ENCODE results near the gene C4orf46.
"Not testable (repeated sequence)": the region's sequence is repeated elsewhere in the genome, so short reads cannot be mapped to it uniquely, and the experiment has no call there.

Gene C4orf46

DNA sequence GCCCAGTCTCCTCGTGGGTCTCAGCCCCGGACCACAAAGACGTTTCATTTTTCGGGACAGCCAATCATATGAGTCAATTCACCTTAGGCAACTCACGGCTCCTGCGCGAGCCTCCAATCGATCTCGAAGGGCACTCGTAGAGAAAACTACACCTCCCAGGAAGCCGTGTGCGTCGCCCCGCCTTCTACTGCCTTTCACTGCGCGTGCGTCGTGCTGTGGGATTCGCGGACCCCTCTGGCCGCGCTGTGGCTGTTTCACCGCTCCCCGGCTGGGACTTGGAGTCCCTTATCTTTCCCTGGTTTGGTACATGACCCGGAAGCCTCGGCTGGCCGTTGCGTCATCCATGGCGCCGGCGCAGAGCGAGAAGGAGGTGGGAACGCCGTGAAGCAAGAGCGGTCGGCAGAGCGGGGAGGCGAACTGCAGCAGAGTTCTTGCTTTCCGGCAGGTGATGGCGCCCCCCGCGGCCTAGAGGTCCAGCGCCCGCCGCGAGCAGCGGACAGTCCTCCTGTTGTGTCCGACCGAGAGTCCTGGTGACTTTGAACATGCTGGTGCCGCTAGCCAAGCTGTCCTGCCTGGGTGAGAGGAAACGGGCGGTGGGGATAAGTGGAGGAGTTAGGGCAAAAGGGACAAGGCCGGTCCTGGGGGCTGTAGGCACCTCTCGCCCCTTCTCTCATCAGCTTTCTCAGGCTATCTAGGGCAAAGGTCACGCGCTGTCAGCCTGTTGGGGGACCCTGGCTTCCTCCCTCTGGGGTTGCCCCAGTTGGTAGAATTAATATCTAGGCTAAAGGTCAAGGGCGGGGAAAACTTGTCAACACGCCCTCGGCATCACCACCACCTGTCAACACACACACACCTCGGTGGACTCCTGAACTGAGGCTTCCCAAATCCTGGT lies 474 bp upstream of the C4orf46 start, which contains the start of gene ETFDH:
TSS of gene ETFDH (plus strand) at position 382 of the 892 bp plus-strand sequence. CDS start at position 543, 161 bp downstream.
- Histone ChIP-seq H3K27me3 (ENCODE audit: control insufficient read depth, insufficient read depth, low read length) (no peaks in the 10 kb centered on the region), H3K9ac (ENCODE audit: low read length) (peak within 1 kb of the TSS; percentile 80), H3K9me3 (ENCODE audit: control insufficient read depth, insufficient read depth, low read depth, low read length) (no peaks in the 10 kb centered on the region), H3K4me1 (ENCODE audit: control insufficient read depth, insufficient read depth, low read length) (peaks cover 6% of the 10 kb centered on the region; the same call in 1 of the 2 replicates), H3K36me3 (ENCODE audit: control insufficient read depth, insufficient read depth, low read length) (peaks cover 7% of the 10 kb centered on the region; the same call in 1 of the 2 replicates), H3K4me3 (ENCODE audit: low read depth, low read length) (peak within 1 kb of the TSS; percentile 85), H3K27ac (ENCODE audit: low read depth, low read length) (peak within 1 kb of the TSS; percentile 29; the same call in 1 of the 2 replicates)

DNA sequence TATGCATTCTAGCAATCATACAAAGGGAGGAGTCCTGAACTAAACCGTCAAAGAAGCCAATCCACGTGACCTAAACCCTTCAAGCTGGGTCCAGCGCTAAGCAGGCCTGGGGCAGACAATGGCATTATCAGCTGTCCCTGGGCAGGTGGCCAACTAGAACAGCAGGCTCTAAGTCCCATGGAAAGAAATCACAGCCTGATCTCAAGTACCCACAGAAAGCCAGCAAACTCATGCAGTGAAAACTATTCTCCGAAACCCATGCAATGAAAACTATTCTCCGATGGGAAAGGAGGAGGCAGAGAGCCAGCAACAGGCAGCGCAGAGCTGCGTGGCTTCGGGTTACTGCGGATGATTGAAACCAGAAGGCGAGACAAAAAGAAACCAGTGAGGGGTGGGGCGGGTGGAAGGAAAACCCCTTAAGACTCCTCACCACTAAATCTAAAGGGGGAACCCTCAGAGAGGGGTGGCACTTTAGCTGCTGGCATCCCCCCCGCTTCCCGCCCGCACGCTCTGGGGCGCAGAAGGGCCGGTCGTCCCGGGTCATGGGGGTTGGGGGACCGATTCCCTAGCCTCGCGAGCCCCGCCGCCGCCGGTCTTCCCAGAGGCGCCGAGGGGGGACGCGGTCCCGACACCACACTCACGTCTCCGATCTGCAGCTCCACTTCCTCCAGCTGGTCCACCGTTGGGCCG lies 567 bp downstream of the C4orf46 start:
- peak overlapping the region; percentile 85 for H3K4me3 ChIP-seq (ENCODE audit: low read depth, low read length)
- H3K27me3 ChIP-seq (ENCODE audit: control insufficient read depth, insufficient read depth, low read length): no peaks in the 10 kb centered on the region
- H3K27ac ChIP-seq (ENCODE audit: low read depth, low read length): peak overlapping the region; percentile 29; the same call in 1 of the 2 replicates
- peaks cover 6% of the 10 kb centered on the region; the same call in 1 of the 2 replicates for H3K4me1 ChIP-seq (ENCODE audit: control insufficient read depth, insufficient read depth, low read length)
- peaks cover 8% of the 10 kb centered on the region; the same call in 1 of the 2 replicates for H3K36me3 ChIP-seq (ENCODE audit: control insufficient read depth, insufficient read depth, low read length)
- no peaks in the 10 kb centered on the region for H3K9me3 ChIP-seq (ENCODE audit: control insufficient read depth, insufficient read depth, low read depth, low read length)
- peak overlapping the region; percentile 80 for H3K9ac ChIP-seq (ENCODE audit: low read length)

DNA sequence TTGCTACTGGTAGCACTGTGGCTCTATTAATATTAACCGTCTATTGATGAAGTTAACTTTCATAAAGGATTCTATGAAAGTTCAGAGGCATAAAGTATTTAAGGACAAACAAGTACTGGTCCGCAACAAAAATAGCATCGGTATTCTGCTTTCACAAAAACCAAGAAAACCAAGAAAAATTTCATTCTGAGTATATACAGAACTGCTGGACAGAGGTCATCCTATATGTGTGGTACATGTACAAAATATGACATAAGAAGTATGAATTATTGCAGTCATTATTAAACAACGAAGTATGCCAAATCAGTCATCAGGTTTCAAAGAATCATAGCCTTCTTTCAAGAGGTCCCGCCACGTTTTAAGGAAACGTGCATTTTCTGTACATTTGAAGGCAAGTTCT lies 2.4 kb downstream of the C4orf46 start:
- 0 out of 2 replicates have a peak, but pooled peaks cover 4% of the 10 kb centered on the region for H3K9me3 ChIP-seq (ENCODE audit: control insufficient read depth, insufficient read depth, low read depth, low read length)
- no peak overlapping the region for H3K4me3 ChIP-seq (ENCODE audit: low read depth, low read length)
- peaks cover 6% of the 10 kb centered on the region; the same call in 1 of the 2 replicates for H3K4me1 ChIP-seq (ENCODE audit: control insufficient read depth, insufficient read depth, low read length)
- H3K36me3 ChIP-seq (ENCODE audit: control insufficient read depth, insufficient read depth, low read length): peaks cover 14% of the 10 kb centered on the region
- H3K27me3 ChIP-seq (ENCODE audit: control insufficient read depth, insufficient read depth, low read length): no peaks in the 10 kb centered on the region
- no peak overlapping the region for H3K27ac ChIP-seq (ENCODE audit: low read depth, low read length)
- no peak overlapping the region for H3K9ac ChIP-seq (ENCODE audit: low read length)

DNA sequence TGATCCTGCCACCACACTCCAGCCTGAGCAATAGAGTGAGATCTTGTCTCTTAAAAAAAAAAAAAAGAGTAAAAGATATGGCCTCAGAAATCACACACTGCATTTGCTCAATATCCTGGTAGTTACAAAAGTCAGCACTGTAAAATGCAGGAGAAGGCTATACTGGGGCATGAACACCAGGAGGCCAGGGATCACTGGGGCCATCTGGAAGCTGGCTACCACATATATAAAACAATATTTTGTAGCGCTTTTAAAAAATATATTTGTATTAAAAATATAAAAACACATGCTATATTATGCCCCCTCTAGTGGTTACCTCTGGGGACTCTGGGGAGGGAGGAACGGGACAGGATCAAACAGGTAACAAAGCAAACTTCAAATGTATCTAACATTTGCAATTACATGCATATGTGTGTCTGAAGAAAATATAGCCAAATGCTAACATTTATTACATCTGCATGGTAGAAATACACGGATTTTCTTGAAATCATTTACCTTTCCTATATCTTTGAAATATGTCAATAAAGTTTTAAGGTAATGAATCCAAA lies 4.0 kb downstream of the C4orf46 start:
- Histone ChIP-seq H3K9me3 (ENCODE audit: control insufficient read depth, insufficient read depth, low read depth, low read length) (0 out of 2 replicates have a peak, but pooled peaks cover 4% of the 10 kb centered on the region), H3K36me3 (ENCODE audit: control insufficient read depth, insufficient read depth, low read length) (peaks cover 14% of the 10 kb centered on the region), H3K4me1 (ENCODE audit: control insufficient read depth, insufficient read depth, low read length) (peaks cover 6% of the 10 kb centered on the region; the same call in 1 of the 2 replicates), H3K9ac (ENCODE audit: low read length) (no peak overlapping the region), H3K4me3 (ENCODE audit: low read depth, low read length) (no peak overlapping the region), H3K27ac (ENCODE audit: low read depth, low read length) (no peak overlapping the region), H3K27me3 (ENCODE audit: control insufficient read depth, insufficient read depth, low read length) (no peaks in the 10 kb centered on the region)

DNA sequence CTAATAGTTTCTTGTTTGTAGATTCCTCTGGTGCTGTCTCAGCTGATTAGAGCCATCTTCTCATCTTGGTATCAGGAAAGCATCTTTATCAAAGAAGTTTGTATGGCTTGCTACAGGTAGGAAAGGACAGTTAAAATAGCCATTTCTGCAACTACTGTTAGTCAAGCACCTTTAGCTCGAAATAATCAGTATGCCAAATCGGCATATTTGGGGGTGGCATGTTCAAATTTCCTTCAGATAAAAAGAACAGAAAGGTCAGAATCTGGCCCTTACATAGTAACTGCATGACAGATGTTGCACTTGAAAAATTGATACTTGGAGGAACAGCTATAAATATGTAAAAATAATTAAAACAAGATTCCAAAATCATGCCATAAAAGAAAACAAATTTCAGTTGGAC lies 4.8 kb downstream of the C4orf46 start:
- Histone ChIP-seq H3K9me3 (ENCODE audit: control insufficient read depth, insufficient read depth, low read depth, low read length) (0 out of 2 replicates have a peak, but pooled peaks cover 4% of the 10 kb centered on the region), H3K36me3 (ENCODE audit: control insufficient read depth, insufficient read depth, low read length) (peaks cover 14% of the 10 kb centered on the region), H3K9ac (ENCODE audit: low read length) (no peak overlapping the region), H3K27me3 (ENCODE audit: control insufficient read depth, insufficient read depth, low read length) (no peaks in the 10 kb centered on the region), H3K4me1 (ENCODE audit: control insufficient read depth, insufficient read depth, low read length) (peaks cover 6% of the 10 kb centered on the region; the same call in 1 of the 2 replicates), H3K27ac (ENCODE audit: low read depth, low read length) (no peak overlapping the region), H3K4me3 (ENCODE audit: low read depth, low read length) (no peak overlapping the region)

DNA sequence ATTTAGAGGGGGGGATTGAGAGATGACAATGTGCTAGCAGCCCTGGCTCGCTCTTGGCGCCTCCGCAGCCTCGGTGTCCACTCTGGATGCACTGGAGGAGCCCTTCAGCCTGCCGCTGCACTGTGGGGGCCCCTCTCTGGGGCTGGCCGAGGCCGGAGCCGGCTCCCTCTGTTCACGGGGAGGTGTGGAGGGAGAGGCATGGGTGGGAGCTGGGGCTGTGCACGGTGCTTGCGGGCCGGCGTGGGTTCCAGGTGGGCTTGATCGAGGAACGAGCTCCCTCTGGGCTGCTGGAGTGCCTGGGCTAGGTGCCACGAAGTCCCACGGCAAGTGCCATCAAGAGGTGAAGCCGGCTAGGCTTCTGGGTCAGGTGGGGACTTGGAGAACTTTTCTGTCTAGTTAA lies 6.9 kb downstream of the C4orf46 start:
- Histone ChIP-seq H3K4me3 (ENCODE audit: low read depth, low read length) (no peak overlapping the region), H3K27ac (ENCODE audit: low read depth, low read length) (no peak overlapping the region), H3K9me3 (ENCODE audit: control insufficient read depth, insufficient read depth, low read depth, low read length) (0 out of 2 replicates have a peak, but pooled peaks cover 4% of the 10 kb centered on the region), H3K4me1 (ENCODE audit: control insufficient read depth, insufficient read depth, low read length) (no peaks in the 10 kb centered on the region), H3K27me3 (ENCODE audit: control insufficient read depth, insufficient read depth, low read length) (no peaks in the 10 kb centered on the region), H3K36me3 (ENCODE audit: control insufficient read depth, insufficient read depth, low read length) (peaks cover 14% of the 10 kb centered on the region), H3K9ac (ENCODE audit: low read length) (no peak overlapping the region)

DNA sequence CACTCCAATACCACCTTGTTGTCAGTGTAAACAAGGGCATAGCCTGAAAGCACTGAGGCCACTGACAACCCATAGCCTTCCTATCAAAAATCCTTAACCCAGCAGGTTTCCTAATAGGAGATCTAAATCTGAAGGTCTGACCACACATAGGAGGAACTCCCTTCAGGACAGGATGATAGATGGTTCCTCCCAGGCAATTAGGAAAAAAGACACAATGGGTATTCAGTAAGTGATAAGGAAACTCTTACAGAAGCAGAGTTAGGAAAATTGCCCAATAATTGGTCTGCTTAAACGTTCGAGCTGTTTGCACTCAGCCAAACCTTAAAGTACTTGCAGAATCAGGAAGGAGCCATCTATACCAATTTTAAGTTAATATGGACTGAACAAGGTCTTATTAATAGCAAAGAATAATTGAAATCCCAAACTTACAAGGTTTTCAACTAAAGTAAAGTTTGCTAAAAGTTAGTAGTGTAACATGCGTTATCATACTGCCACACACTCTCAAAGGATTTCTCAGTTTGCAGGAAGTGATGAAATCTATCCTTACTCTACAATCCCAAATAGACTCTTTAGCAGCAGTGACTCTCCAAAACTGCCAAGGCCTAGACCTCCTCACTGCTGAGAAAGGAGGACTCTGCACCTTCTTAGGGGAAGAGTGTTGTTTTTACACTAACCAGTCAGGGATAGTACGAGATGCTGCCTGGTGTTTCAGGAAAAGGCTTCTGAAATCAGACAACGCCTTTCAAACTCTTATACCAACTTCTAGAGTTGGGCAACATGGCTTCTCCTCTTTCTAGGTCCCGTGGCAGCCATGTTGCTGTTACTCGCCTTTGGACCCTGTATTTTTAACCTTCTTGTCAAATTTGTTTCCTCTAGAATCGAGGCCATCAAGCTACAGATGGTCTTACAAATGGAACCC lies 7.7 kb downstream of the C4orf46 start:
- not testable (repeated sequence) for H3K4me1 ChIP-seq (ENCODE audit: control insufficient read depth, insufficient read depth, low read length); H3K27me3 ChIP-seq (ENCODE audit: control insufficient read depth, insufficient read depth, low read length); H3K27ac ChIP-seq (ENCODE audit: low read depth, low read length); H3K9ac ChIP-seq (ENCODE audit: low read length); H3K36me3 ChIP-seq (ENCODE audit: control insufficient read depth, insufficient read depth, low read length); H3K9me3 ChIP-seq (ENCODE audit: control insufficient read depth, insufficient read depth, low read depth, low read length); H3K4me3 ChIP-seq (ENCODE audit: low read depth, low read length)

DNA sequence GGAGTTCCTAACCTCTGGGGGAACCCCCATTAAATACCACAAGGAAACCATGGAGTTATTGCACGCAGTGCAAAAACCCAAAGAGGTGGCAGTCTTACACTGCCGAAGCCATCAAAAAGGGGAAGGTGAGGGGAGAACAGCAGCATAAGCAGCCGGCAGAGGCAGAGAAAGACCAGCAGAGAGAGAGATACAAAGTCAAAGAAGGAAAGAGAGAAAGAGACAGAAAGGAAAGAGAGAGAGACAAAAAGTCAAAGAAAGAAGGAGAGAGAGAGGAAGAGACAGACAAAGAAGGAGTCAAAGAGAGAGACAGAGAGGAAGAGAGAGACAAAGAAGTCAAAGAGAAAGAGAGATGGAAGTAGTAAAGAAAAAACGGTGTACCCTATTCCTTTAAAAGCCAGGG lies 8.4 kb downstream of the C4orf46 start:
- H3K9ac ChIP-seq (ENCODE audit: low read length); H3K4me1 ChIP-seq (ENCODE audit: control insufficient read depth, insufficient read depth, low read length); H3K4me3 ChIP-seq (ENCODE audit: low read depth, low read length); H3K27me3 ChIP-seq (ENCODE audit: control insufficient read depth, insufficient read depth, low read length); H3K27ac ChIP-seq (ENCODE audit: low read depth, low read length); H3K36me3 ChIP-seq (ENCODE audit: control insufficient read depth, insufficient read depth, low read length); H3K9me3 ChIP-seq (ENCODE audit: control insufficient read depth, insufficient read depth, low read depth, low read length): not testable (repeated sequence)

DNA sequence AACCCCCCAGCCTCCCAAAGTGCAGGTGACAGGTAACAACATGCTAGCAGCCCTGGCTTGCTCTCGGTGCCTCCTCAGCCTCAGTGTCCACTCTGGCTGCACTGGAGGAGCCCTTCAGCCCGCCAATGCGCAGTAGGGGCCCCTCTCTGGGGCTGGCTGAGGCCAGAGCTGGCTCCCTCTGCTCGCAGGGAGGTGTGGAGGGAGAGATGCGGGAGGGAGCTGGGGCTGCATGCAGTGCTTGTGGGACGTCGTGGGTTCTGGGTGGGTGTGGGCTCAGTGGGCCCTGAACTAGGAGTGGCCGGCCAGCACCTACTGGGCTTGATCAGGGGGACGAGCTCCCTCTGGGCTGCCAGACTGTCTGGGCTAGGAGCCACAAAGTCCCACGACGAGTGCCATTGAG lies 14.4 kb downstream of the C4orf46 start:
- H3K4me3 ChIP-seq (ENCODE audit: low read depth, low read length): no peak overlapping the region
- no peak overlapping the region for H3K27ac ChIP-seq (ENCODE audit: low read depth, low read length)
- H3K9me3 ChIP-seq (ENCODE audit: control insufficient read depth, insufficient read depth, low read depth, low read length): peaks cover 3% of the 10 kb centered on the region; the same call in 1 of the 2 replicates
- H3K36me3 ChIP-seq (ENCODE audit: control insufficient read depth, insufficient read depth, low read length): no peaks in the 10 kb centered on the region
- no peaks in the 10 kb centered on the region for H3K27me3 ChIP-seq (ENCODE audit: control insufficient read depth, insufficient read depth, low read length)
- H3K4me1 ChIP-seq (ENCODE audit: control insufficient read depth, insufficient read depth, low read length): peaks cover 9% of the 10 kb centered on the region; the same call in 1 of the 2 replicates
- H3K9ac ChIP-seq (ENCODE audit: low read length): no peak overlapping the region

DNA sequence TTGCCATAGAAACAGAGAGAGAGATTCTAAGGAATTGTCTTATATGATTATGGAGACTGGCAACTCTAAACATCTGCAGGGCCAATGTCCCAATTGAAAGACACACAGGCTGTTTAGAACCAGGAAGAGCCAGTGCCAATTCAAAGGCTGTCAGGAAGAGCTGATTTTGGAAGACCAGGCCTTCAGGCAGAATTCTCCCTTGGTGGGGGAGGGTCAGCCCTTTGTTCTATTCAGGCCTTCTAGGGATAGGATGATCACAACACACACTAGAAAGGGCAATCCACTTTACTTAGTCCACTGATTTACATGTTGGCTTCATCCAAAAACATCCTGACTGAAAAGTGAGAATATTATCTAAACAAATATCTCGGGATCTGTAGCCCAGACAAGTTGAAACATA lies 15.2 kb downstream of the C4orf46 start:
- Histone ChIP-seq H3K27ac (ENCODE audit: low read depth, low read length) (no peak overlapping the region), H3K9ac (ENCODE audit: low read length) (no peak overlapping the region), H3K36me3 (ENCODE audit: control insufficient read depth, insufficient read depth, low read length) (no peaks in the 10 kb centered on the region), H3K9me3 (ENCODE audit: control insufficient read depth, insufficient read depth, low read depth, low read length) (peaks cover 3% of the 10 kb centered on the region; the same call in 1 of the 2 replicates), H3K27me3 (ENCODE audit: control insufficient read depth, insufficient read depth, low read length) (no peaks in the 10 kb centered on the region), H3K4me3 (ENCODE audit: low read depth, low read length) (no peak overlapping the region), H3K4me1 (ENCODE audit: control insufficient read depth, insufficient read depth, low read length) (peaks cover 9% of the 10 kb centered on the region; the same call in 1 of the 2 replicates)

Measured in HUES6 (cell line).